ENCODE data around the gene TCHHL1. TPM values are rescaled to one million over a fixed set of nuclear protein-coding genes. Genes with fewer than 3 reads are reported as not detected.

Gene TCHHL1
- total and polyA plus RNA-seq, 2 of the 13 experiments (the other 11 are each of a cell fraction or from before 2014, with no cell fraction given): not detected

GRCh38 chr1:152053375-152053774 lies 35.5 kb downstream of the TCHHL1 start (continued):
- TF ChIP-seq PLSCR1 (CRISPR knock-in tag; IDR thresholded peaks at IDR 0.05; ENCODE audit: borderline replicate concordance): no peak

GRCh38 chr1:152052606-152053005 lies 36.3 kb downstream of the TCHHL1 start:
- DNase-seq (ENCODE audit: low spot score) (peak; percentile 64), FAIRE-seq (peak; percentile 76), ATAC-seq (peak; percentile 39)
- Histone ChIP-seq H3K4me2 (ENCODE audit: low read depth, low read length) (no peak overlapping the region), H3K36me3 (replicated peaks in 1 of 2; ENCODE audit: control insufficient read depth in 1 of 2, insufficient read depth in 2 of 2, low read length in 2 of 2) (no peaks in the 10 kb centered on the region), H4K20me1 (ENCODE audit: insufficient read depth, low read length) (no peaks in the 10 kb centered on the region), H3K9ac (ENCODE audit: insufficient read depth, low read depth, low read length) (no peak overlapping the region), H3K4me3 (replicated peaks in 1 of 3; ENCODE audit: insufficient read depth in 1 of 3, low read depth in 2 of 3, low read length in 3 of 3) (no peak overlapping the region), H3K9me3 (ENCODE audit: low read length) (no peaks in the 10 kb centered on the region), H3K79me2 (ENCODE audit: insufficient read depth, low read length) (no peaks in the 10 kb centered on the region), H3K27ac (ENCODE audit: extremely low read length, insufficient read depth, low read length) (no peak overlapping the region), H3K4me1 (ENCODE audit: insufficient read depth, low read length) (peaks cover 8% of the 10 kb centered on the region), H2AFZ (ENCODE audit: low read length) (no peak overlapping the region), H3K27me3 (ENCODE audit: control insufficient read depth in 1 of 2, insufficient read depth in 2 of 2, low read length in 2 of 2) (peaks cover 6 to 11% of the 10 kb centered on the region in 2 experiments; a peak in 4 of 5 replicates)
- intact Hi-C loops (cut with micrococcal nuclease; ENCODE audit: unreplicated experiment) (loop anchor here (1.0 to 10.0 kb wide), 3 partner anchors 133 to 406 kb away; no protein-coding TSS in a partner anchor), in situ Hi-C loops (cut with HindIII; ENCODE audit: extremely low pct_ligation_motif_present, low pct_unique_long_range_greater_than_20kb) (loop anchor here (5.0 to 10.0 kb wide), 2 partner anchors 135 to 392 kb away; no protein-coding TSS in a partner anchor)
- ChIA-PET CTCF (ENCODE audit: low intra/inter-chr PET ratio, low total read pairs) (interaction anchor here (1.5 to 3.5 kb wide), 2 partner anchors 133 to 389 kb away, joined by 5 to 26 read pairs; no protein-coding TSS in a partner anchor), POLR2A (no interaction called here)
- no TSS peak for BruUV-seq (replicated peaks)
- 30% methylated on average over 11 of the region's 11 CpGs for WGBS (ENCODE audit: low lambda C conversion rate)
- TF ChIP-seq CEBPB (IDR thresholded peaks at IDR 0.05; ENCODE audit: borderline replicate concordance, low read depth, low read length) (peak; percentile 70; the same call in 1 of the 2 replicates), E2F2 (CRISPR knock-in tag; IDR thresholded peaks at IDR 0.05; ENCODE audit: borderline replicate concordance) (no peak), TOPORS (CRISPR knock-in tag; IDR thresholded peaks at IDR 0.05) (no peak), BRF2 (CRISPR knock-in tag; IDR thresholded peaks at IDR 0.05) (no peak), MED1 (CRISPR knock-in tag; IDR thresholded peaks at IDR 0.05) (no peak), HMG20B (CRISPR knock-in tag; conservative IDR thresholded peaks at IDR 0.05) (no peak), CEBPG (CRISPR knock-in tag; IDR thresholded peaks at IDR 0.05) (peak; percentile 66), THAP11 (CRISPR knock-in tag; IDR thresholded peaks at IDR 0.05) (0 out of 2 replicates have a peak, but pooled peaks have one; percentile 15), MTF2 (CRISPR knock-in tag; IDR thresholded peaks at IDR 0.05; ENCODE audit: borderline replicate concordance) (no peak), JUNB (CRISPR knock-in tag; IDR thresholded peaks at IDR 0.05; ENCODE audit: borderline replicate concordance) (no peak), HNRNPH1 (optimal IDR thresholded peaks at IDR 0.05; ENCODE audit: low read depth, low read length) (no peak), HCFC1 (IDR thresholded peaks at IDR 0.05; ENCODE audit: low read depth, low read length) (no peak), SCMH1 (CRISPR knock-in tag; IDR thresholded peaks at IDR 0.05; ENCODE audit: borderline replicate concordance) (no peak), STAG1 (CRISPR knock-in tag; IDR thresholded peaks at IDR 0.05) (peak; percentile 79), GTF2F1 (IDR thresholded peaks at IDR 0.05; ENCODE audit: low read length) (no peak), JUND (CRISPR knock-in tag; IDR thresholded peaks at IDR 0.05) (no peak), ELF4 (CRISPR knock-in tag; IDR thresholded peaks at IDR 0.05; ENCODE audit: borderline replicate concordance) (no peak), ZNF576 (CRISPR knock-in tag; IDR thresholded peaks at IDR 0.05) (no peak), ZNF615 (CRISPR knock-in tag; IDR thresholded peaks at IDR 0.05; ENCODE audit: borderline replicate concordance) (no peak)

All from HepG2 (cell line).